ENCODE results near the gene NME2.
A peak's percentile ranks its signal among the peaks of the same experiment; 100 is the strongest.

GRCh38 chr17:51121620-51122472 lies 44.4 kb upstream of the NME2 start:
- no peak for TF ChIP-seq ASH2L (IDR thresholded peaks at IDR 0.05; ENCODE audit: borderline replicate concordance, low read depth)
- TF ChIP-seq EZH2 (IDR thresholded peaks at IDR 0.05; ENCODE audit: borderline replicate concordance, control insufficient read depth, low read depth, low read length), result no peak
- TF ChIP-seq, protein P1, sequence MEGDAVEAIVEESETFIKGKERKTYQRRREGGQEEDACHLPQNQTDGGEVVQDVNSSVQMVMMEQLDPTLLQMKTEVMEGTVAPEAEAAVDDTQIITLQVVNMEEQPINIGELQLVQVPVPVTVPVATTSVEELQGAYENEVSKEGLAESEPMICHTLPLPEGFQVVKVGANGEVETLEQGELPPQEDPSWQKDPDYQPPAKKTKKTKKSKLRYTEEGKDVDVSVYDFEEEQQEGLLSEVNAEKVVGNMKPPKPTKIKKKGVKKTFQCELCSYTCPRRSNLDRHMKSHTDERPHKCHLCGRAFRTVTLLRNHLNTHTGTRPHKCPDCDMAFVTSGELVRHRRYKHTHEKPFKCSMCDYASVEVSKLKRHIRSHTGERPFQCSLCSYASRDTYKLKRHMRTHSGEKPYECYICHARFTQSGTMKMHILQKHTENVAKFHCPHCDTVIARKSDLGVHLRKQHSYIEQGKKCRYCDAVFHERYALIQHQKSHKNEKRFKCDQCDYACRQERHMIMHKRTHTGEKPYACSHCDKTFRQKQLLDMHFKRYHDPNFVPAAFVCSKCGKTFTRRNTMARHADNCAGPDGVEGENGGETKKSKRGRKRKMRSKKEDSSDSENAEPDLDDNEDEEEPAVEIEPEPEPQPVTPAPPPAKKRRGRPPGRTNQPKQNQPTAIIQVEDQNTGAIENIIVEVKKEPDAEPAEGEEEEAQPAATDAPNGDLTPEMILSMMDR (IDR thresholded peaks at IDR 0.05 in 2 of 3, conservative IDR thresholded peaks at IDR 0.05 in 1 of 3; ENCODE audit: control insufficient read depth in 2 of 3, extremely low read depth in 1 of 3, insufficient read depth in 1 of 3, low read depth in 3 of 3, low read length in 3 of 3), result no peak
- peak; percentile 89 for TF ChIP-seq POLR2AphosphoS5 (IDR thresholded peaks at IDR 0.05; ENCODE audit: low read length)
- TF ChIP-seq POLR2A (IDR thresholded peaks at IDR 0.05; ENCODE audit: low read depth, low read length), result peak; percentile 71
- peak; percentile 54 for TF ChIP-seq MXI1 (IDR thresholded peaks at IDR 0.05; ENCODE audit: low read depth, low read length)
- TF ChIP-seq HDAC2 (IDR thresholded peaks at IDR 0.05), result no peak
- TF ChIP-seq RBBP5 (conservative IDR thresholded peaks at IDR 0.05), result no peak
- peak; percentile 69 for TF ChIP-seq POLR2AphosphoS2 (IDR thresholded peaks at IDR 0.05; ENCODE audit: low read depth, low read length)

Measured in GM12878 (cell line).